PC-3 (cell line): Measurements from ENCODE around the gene HOXB9. TPM values are rescaled to one million over a fixed set of nuclear protein-coding genes. Genes with fewer than 3 reads are reported as not detected.

Experiments used
- ATAC-seq: fragments of 200-7000 bp; cut with Tn5 transposase; 2 replicates; pipeline ENCODE4 v1.9.1; 2020; ENCODE audit warnings: mild to moderate bottlenecking, moderate library complexity
- BruUV-seq: library from RNA; stranded (reverse); fragments of 400-500 nt; replicated peaks from 2 replicates; lab custom pipeline; 2021; lab: Mats Ljungman, UMichigan
- CTCF ChIA-PET: fragments of 300-600 bp; sonication (Branson Sonifier 250); formaldehyde crosslinking; loops from one replicate; lab custom pipeline; 2022; ENCODE audit warnings: antibody characterized with exemption; lab: Charles Lee
- POLR2A ChIA-PET: fragments of 300-600 bp; sonication (Branson Sonifier 250); formaldehyde crosslinking; loops from one replicate; lab custom pipeline; 2022; ENCODE audit warnings: antibody characterized with exemption; ENCODE audit not compliant: unreplicated experiment; lab: Charles Lee
- DNase-seq: peaks from one replicate; pipeline ENCODE4 v3.0.0-alpha.2; 2015
- H2AFZ ChIP-seq: fragments of 300-600 bp; sonication (generic); 2 replicates; pipeline ENCODE4 v1.6.0; 2016; ENCODE audit warnings: antibody characterized with exemption, low read length
- H3F3A ChIP-seq: fragments of 300-600 bp; sonication (generic); one replicate; pipeline ENCODE4 v1.6.0; 2017; ENCODE audit warnings: antibody characterized with exemption, low read length, control low read depth, mild to moderate bottlenecking; ENCODE audit not compliant: unreplicated experiment
- H3K27ac ChIP-seq: fragments of 300-600 bp; sonication (generic); 2 replicates; pipeline ENCODE4 v1.5.1; 2016; ENCODE audit warnings: mild to moderate bottlenecking, low read length
- H3K27me3 ChIP-seq: fragments of 300-600 bp; sonication (generic); 2 replicates; pipeline ENCODE4 v1.6.1; 2016; ENCODE audit warnings: low read length, mixed read lengths
- H3K36me3 ChIP-seq: fragments of 300-600 bp; sonication (generic); 2 replicates; pipeline ENCODE4 v1.6.1; 2016; ENCODE audit warnings: low read depth, mixed run types, low read length, mixed read lengths
- H3K4me1 ChIP-seq: fragments of 300-600 bp; sonication (generic); 2 replicates; pipeline ENCODE4 v1.5.1; 2016; ENCODE audit warnings: low read length; ENCODE audit not compliant: insufficient read depth
- H3K4me2 ChIP-seq: fragments of 300-600 bp; sonication (generic); 2 replicates; pipeline ENCODE4 v1.6.0; 2016; ENCODE audit warnings: low read length
- H3K4me3 ChIP-seq: fragments of 300-600 bp; sonication (generic); 2 replicates; pipeline ENCODE4 v1.5.1; 2016; ENCODE audit warnings: mild to moderate bottlenecking, low read length, mixed read lengths
- H3K79me2 ChIP-seq: fragments of 300-600 bp; sonication (generic); 2 replicates; pipeline ENCODE4 v1.6.1; 2017; ENCODE audit warnings: low read length, mixed read lengths
- H3K9ac ChIP-seq: fragments of 300-600 bp; sonication (generic); 2 replicates; pipeline ENCODE4 v1.6.0; 2016; ENCODE audit warnings: mild to moderate bottlenecking, low read length
- H3K9me2 ChIP-seq: fragments of 300-600 bp; sonication (generic); replicated peaks from 2 replicates; pipeline ENCODE4 v1.6.1; 2016; ENCODE audit warnings: mixed run types, low read length, mixed read lengths
- H3K9me3 ChIP-seq: fragments of 300-600 bp; sonication (generic); 2 replicates; pipeline ENCODE4 v1.6.1; 2016; ENCODE audit warnings: low read length, mixed read lengths
- H4K20me1 ChIP-seq: fragments of 300-600 bp; sonication (generic); 2 replicates; pipeline ENCODE4 v1.6.1; 2016; ENCODE audit warnings: low read length, mixed read lengths
- EZH2 ChIP-seq: fragments of 300-600 bp; sonication (generic); IDR thresholded peaks from one replicate; pipeline ENCODE4 v1.6.1; 2017; ENCODE audit warnings: antibody characterized with exemption, mild to moderate bottlenecking, low read length; ENCODE audit not compliant: unreplicated experiment
- EZH2phosphoT487 ChIP-seq: fragments of 300-600 bp; sonication (generic); IDR thresholded peaks from 2 replicates; pipeline ENCODE4 v1.6.1; 2018; ENCODE audit warnings: mild to moderate bottlenecking, antibody characterized with exemption, low read length, borderline replicate concordance
- intact Hi-C: fragments of 100-400 bp; cut with micrococcal nuclease; formaldehyde crosslinking; loops from 2 replicates; pipeline ENCODE4 v1.9.0; 2023
- total RNA-seq: library from RNA; depleted of rRNA; stranded (reverse); fragments of >200 nt; gene quantifications from 2 replicates; pipeline ENCODE4 v1.2.3, GENCODE V29; 2014
- TF ChIP-seq, protein P1 (sequence below): fragments of 300-600 bp; sonication (generic); conservative IDR thresholded peaks from 2 replicates; pipeline ENCODE4 v1.5.1; 2017; ENCODE audit warnings: antibody characterized with exemption, low read depth, mild to moderate bottlenecking, low read length

The HOXB9 gene
- total RNA-seq, 1 experiment from 2014 or later: 7.0 TPM

GRCh38 chr17:48671697-48672171, 45.6 kb upstream of the HOXB9 start:
- H3K27me3 ChIP-seq: no peaks in the 10 kb centered on the region
- H3K4me3 ChIP-seq: peak overlapping the region; percentile 64
- H4K20me1 ChIP-seq: no peaks in the 10 kb centered on the region
- peak overlapping the region; percentile 89 for H2AFZ ChIP-seq
- no peaks in the 10 kb centered on the region for H3F3A ChIP-seq
- DNase-seq: peak; percentile 95
- H3K4me1 ChIP-seq: peaks cover 5% of the 10 kb centered on the region; the same call in 1 of the 2 replicates
- peak overlapping the region; percentile 77 for H3K4me2 ChIP-seq
- ChIA-PET POLR2A (interaction anchor here (0.6 to 1.0 kb wide), 5 partner anchors 45 to 1009 kb away, joined by 3 to 6 read pairs (median 3); no protein-coding TSS in a partner anchor), CTCF (interaction anchor here (0.5 to 1.4 kb wide), 23 partner anchors 33 to 839 kb away, joined by 3 to 27 read pairs (median 4); partner anchors contain the start of genes HOXB13, PRAC1 and PRAC2)
- TF ChIP-seq EZH2phosphoT487: no peak
- TF ChIP-seq, protein P1, sequence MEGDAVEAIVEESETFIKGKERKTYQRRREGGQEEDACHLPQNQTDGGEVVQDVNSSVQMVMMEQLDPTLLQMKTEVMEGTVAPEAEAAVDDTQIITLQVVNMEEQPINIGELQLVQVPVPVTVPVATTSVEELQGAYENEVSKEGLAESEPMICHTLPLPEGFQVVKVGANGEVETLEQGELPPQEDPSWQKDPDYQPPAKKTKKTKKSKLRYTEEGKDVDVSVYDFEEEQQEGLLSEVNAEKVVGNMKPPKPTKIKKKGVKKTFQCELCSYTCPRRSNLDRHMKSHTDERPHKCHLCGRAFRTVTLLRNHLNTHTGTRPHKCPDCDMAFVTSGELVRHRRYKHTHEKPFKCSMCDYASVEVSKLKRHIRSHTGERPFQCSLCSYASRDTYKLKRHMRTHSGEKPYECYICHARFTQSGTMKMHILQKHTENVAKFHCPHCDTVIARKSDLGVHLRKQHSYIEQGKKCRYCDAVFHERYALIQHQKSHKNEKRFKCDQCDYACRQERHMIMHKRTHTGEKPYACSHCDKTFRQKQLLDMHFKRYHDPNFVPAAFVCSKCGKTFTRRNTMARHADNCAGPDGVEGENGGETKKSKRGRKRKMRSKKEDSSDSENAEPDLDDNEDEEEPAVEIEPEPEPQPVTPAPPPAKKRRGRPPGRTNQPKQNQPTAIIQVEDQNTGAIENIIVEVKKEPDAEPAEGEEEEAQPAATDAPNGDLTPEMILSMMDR: peak; percentile 96
- BruUV-seq: no TSS peak
- no peaks in the 10 kb centered on the region for H3K36me3 ChIP-seq
- intact Hi-C loops: loop anchor here (1.0 to 5.0 kb wide), 4 partner anchors 120 to 361 kb away; no protein-coding TSS in a partner anchor
- no peaks in the 10 kb centered on the region for H3K9me3 ChIP-seq
- H3K9ac ChIP-seq: peak overlapping the region; percentile 33; the same call in 1 of the 2 replicates
- H3K9me2 ChIP-seq: no peaks in the 10 kb centered on the region
- H3K27ac ChIP-seq: no peak overlapping the region
- no peaks in the 10 kb centered on the region for H3K79me2 ChIP-seq
- peak; percentile 72 for ATAC-seq

DNA sequence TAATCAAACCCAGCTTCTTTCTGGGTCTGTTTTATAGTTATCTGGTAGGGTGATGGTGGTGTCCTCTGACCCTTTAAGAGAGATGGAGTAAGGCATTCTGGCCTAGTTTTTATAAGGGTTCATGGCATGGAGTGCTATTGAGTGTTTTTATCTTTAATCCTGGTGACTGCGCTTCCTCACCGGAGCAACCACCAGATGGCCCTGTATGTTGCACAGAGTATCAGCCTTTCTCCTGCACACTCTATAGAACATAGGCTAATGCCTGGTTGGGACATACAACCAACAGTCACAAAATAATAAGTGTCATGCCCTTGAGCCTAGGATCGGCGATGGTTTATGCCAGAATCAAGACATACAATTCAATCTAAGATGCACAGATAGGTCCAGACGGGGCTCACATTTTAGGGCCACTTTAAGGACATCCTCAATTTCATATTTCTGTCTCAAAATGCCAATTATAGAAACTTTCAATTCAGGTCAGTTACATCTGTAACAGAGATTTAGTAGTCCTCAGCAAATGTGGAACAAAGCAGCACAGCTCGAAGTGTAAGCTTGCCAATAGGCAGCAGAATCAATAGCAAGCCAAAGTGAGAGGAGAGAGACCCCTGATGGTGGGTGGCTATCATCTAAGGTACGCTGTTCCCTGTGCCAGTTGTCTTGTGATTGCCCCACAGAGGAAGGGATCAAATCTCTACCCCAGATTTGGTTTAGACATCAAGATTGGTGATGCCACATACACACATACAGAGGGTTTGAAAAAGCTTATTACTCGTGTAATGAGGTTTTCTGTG, 37.2 kb upstream of the HOXB9 start:
- DNase-seq: peak; percentile 22
- no peaks in the 10 kb centered on the region for H4K20me1 ChIP-seq
- POLR2A ChIA-PET: no interaction called here
- H3K4me3 ChIP-seq: no peak overlapping the region
- no peaks in the 10 kb centered on the region for H3K36me3 ChIP-seq
- TF ChIP-seq EZH2: no peak
- TF ChIP-seq, protein P1: peak; percentile 44
- H3K9me3 ChIP-seq: no peaks in the 10 kb centered on the region
- H3K9ac ChIP-seq: no peak overlapping the region
- H2AFZ ChIP-seq: no peak overlapping the region
- H3K79me2 ChIP-seq: no peaks in the 10 kb centered on the region
- CTCF ChIA-PET: interaction anchor here (1.0 kb wide), 1 partner anchor 27 kb away, joined by 3 read pairs; no protein-coding TSS in a partner anchor
- no peaks in the 10 kb centered on the region for H3K9me2 ChIP-seq
- no peaks in the 10 kb centered on the region for H3K27me3 ChIP-seq
- H3F3A ChIP-seq: no peaks in the 10 kb centered on the region
- BruUV-seq: no TSS peak
- intact Hi-C loops: no loop called here
- no peaks in the 10 kb centered on the region for H3K4me1 ChIP-seq
- no peak overlapping the region for H3K4me2 ChIP-seq
- H3K27ac ChIP-seq: no peak overlapping the region
- ATAC-seq: peak; percentile 60

DNA sequence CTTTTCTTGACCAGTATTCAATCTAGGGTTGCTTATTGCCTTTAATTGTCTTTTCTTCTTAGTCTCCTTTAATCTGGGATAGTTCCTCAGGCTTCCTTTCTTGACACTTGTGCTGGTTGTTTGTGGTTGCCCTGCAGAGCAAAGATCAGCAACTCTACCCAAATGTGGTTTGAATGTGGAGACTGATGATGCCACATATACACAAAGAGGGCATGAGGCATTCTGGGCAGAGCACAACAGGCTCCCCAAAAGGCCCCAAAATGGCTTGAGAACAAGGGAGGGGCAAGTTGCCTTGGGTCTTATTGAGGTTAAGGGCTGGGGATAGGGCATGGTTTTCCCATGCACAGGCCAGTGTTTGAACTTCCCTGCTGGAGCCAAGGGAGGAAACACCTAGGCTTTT, 29.8 kb upstream of the HOXB9 start:
- DNase-seq: no peak
- no peaks in the 10 kb centered on the region for H3K79me2 ChIP-seq
- no peak overlapping the region for H2AFZ ChIP-seq
- H3K4me2 ChIP-seq: no peak overlapping the region
- ChIA-PET POLR2A (no interaction called here), CTCF (no interaction called here)
- no peaks in the 10 kb centered on the region for H3K9me3 ChIP-seq
- H3K4me3 ChIP-seq: no peak overlapping the region
- no peaks in the 10 kb centered on the region for H3K36me3 ChIP-seq
- no peaks in the 10 kb centered on the region for H3K27me3 ChIP-seq
- no peak overlapping the region for H3K27ac ChIP-seq
- H3K9me2 ChIP-seq: no peaks in the 10 kb centered on the region
- no peaks in the 10 kb centered on the region for H3F3A ChIP-seq
- intact Hi-C loops: no loop called here
- no TSS peak for BruUV-seq
- TF ChIP-seq, protein P1: no peak
- TF ChIP-seq EZH2phosphoT487: no peak
- TF ChIP-seq EZH2: no peak
- H3K9ac ChIP-seq: no peak overlapping the region
- H4K20me1 ChIP-seq: no peaks in the 10 kb centered on the region
- no peak for ATAC-seq
- no peaks in the 10 kb centered on the region for H3K4me1 ChIP-seq
